GM13976 (cell line): ENCODE data around the gene APRT.

Experiments used
- DNase-seq: peaks from one replicate; pipeline ENCODE4 v3.0.0; 2012; ENCODE audit warnings: low spot score
- in situ Hi-C: fragments of 300-500 bp; cut with MboI; formaldehyde crosslinking; loops from one replicate; pipeline ENCODE4 v1.12.0; 2022; ENCODE audit warnings: low sequenced_read_pairs, mixed read lengths, inconsistent platforms; ENCODE audit not compliant: unreplicated experiment
- TF ChIP-seq, protein P1 (sequence below): IDR thresholded peaks from 2 replicates; pipeline ENCODE4 v1.5.1; 2012; ENCODE audit warnings: borderline replicate concordance, mild to moderate bottlenecking; ENCODE audit not compliant: insufficient read depth; ENCODE audit errors: extremely low read depth, missing control alignments, control extremely low read depth

APRT gene

DNA sequence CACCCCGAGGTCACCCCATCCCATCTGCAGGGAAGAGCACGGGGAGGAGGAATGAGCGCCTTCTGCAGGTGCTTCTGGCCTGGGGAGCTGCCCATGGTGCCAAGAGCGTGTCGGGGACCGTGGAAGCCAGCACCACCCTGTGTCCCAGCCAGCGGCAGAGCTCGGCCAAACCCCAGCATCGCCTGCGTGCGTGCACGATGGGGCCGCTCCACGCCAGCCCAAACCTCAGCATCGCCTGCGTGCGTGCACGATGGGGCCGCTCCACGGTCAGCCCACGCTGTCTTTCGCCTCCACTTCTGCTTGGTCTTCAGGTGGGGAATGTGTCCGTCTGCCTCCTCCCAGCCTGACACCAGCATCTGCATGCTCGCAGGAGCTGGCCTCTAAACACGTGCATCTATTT, 31.1 kb upstream of the APRT start:
- no peak for DNase-seq
- TF ChIP-seq, protein P1, sequence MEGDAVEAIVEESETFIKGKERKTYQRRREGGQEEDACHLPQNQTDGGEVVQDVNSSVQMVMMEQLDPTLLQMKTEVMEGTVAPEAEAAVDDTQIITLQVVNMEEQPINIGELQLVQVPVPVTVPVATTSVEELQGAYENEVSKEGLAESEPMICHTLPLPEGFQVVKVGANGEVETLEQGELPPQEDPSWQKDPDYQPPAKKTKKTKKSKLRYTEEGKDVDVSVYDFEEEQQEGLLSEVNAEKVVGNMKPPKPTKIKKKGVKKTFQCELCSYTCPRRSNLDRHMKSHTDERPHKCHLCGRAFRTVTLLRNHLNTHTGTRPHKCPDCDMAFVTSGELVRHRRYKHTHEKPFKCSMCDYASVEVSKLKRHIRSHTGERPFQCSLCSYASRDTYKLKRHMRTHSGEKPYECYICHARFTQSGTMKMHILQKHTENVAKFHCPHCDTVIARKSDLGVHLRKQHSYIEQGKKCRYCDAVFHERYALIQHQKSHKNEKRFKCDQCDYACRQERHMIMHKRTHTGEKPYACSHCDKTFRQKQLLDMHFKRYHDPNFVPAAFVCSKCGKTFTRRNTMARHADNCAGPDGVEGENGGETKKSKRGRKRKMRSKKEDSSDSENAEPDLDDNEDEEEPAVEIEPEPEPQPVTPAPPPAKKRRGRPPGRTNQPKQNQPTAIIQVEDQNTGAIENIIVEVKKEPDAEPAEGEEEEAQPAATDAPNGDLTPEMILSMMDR, result no peak
- in situ Hi-C loops, result no loop called here

DNA sequence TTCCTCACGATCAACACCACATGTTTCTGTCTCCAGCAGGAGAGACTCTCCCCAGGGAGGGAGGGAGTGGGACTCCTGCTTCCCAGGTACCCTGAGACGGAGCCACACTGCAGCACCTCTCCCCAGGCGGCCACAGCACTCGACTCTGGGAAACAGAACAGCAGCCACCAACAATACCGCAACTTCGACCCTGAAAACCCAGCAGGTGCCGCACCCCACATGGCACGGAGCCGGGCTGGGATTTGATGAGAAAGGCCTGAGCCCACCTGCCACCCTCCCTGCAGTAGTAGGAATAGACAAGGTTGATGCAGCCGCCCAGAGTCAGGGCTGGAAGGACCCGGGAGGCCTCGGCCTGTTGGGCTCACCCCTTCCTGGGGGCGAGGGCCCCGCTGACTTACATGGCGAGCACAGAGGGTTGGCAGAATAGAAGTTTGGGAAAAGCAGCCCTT, 30.6 kb upstream of the APRT start:
- TF ChIP-seq, protein P1, result no peak
- DNase-seq, result no peak
- in situ Hi-C loops, result no loop called here

DNA sequence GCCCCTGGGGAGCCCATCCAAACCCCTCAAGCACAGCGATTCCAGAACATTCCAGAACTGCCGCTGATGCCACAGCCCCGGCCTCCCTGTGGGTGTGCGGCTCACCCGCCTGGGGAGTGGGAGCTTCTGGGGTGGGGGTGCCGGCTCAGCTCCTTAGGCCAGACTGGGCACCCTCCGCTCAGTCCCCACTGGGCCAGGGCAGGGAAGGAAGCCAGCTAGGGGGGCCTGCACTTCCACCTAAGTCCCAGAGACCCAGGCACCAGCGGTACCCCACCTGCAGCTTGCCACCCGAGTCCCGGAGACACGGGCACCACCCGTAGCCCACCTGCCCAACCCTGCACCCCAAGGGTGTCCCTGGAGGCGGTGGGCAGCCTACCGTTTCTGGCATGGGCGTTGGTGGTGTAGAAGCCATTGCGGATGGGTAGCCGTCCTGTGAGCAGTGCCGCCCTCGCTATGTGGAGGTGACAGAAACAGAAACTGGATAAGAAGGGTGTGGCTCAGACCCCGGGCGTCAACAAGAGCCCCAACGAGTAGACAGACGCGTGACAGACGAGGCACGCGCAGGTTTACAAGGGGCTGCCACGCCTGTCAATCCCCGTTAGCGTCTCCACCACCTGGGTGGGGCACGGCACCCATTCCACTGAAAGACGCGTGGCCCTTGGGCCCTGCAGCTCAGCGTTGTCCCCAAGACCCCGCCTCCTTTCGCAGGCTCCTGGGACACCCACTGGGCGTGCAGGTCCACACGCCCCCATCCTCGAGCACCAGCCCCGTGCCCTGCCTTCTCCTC, 30.0 kb upstream of the APRT start:
- in situ Hi-C loops, result no loop called here
- DNase-seq, result no peak
- TF ChIP-seq, protein P1, result no peak

DNA sequence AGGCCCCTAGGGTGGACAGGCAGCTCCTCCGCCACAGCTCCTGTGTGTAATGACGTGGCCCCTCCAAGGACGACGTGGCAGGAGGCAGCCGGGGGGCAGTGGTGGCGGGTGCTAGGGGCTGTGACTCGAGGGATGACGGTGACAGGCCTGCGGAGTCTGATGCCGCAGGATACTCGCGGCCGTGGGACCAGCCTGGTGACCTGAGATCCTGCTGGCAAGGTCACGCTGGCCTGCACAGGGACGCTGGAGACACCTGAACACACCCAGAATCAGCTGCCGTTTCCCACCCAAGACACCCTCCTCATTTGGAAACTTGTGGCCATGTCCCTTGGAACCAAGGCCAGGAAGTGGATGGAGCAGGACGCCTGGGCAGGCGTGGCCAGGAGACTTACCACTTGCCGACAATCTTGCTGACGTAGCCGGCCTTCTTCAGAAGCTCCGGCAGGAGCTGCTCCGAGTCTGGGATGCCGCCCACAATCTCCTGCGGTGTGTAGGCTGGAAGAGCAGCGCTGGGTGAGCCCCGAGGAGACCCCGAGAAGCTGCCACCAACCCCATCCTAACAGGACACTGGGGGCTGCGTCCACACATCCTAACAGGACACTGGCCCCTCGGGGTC, 29.0 kb upstream of the APRT start:
- in situ Hi-C loops, result no loop called here

DNA sequence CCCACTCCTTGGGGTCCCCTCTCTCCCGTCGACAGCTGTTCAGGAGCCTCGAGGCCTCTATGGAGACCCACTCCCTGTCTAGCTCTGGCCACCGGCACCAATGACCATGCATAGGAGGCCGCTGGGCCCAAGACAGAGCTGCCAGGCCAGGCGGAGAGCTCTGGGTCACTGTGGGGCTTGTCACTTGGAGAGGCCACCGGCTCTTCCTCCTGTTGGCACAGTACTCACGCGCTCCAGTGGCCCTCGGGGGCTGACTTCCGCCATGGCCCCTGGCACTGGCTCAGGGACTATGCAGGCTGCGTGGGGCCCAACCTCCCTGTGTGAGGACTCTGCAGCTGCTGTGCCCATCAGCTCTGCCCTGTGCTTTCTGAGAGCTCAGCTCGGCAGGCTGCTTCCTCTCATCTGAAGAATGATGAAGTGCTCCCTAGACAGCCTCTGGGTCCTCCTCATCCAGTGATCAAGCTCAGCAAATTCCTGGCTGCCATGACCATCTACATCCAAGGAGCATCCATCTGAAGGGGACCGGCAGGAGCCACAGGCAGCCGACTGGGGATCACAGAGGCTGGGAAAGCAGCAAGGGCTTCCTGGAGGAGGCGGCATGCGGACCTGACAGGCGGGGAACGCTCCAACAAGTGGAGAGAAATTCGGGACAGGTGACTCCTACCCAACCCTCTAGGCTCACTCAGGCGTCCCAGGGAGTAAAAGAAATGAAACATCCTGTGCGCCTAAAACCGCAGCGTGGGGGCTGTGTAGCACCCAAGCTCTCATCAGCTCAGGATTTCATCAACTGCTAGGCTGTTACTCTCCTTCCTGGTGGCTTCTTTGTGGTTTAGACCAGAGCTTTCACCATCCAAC, 28.2 kb upstream of the APRT start:
- in situ Hi-C loops, result no loop called here
- TF ChIP-seq, protein P1, result no peak
- no peak for DNase-seq

More for the DNA sequence above, 29.0 kb upstream of the APRT start:
- TF ChIP-seq, protein P1, result no peak
- DNase-seq, result no peak

DNA sequence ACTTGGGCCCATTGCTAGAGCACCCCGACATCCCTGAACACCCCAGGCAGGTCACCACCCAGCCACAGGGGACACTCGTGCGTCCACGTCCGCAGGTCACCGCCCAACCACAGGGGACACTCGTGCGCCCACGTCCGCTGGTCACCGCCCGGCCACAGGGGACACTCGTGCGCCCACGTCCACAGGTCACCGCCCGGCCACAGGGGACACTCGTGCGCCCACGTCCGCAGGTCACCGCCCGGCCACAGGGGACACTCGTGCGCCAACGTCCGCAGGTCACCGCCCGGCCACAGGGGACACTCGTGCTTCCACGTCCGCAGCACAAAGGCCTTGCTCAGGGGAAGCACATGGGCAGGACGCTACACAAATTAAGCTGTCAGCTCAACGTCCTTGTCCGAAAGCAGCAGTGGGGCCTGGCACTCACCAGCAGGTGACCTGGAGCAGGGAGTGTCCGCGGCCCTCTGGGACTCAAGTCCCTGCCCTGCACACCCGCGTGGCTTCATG, 27.4 kb upstream of the APRT start:
- TF ChIP-seq, protein P1, result no peak
- in situ Hi-C loops, result no loop called here
- DNase-seq, result no peak
